HepG2 (cell line): Measurements from ENCODE around the gene TRIM8. TPM values are rescaled to one million over a fixed set of nuclear protein-coding genes. Genes with fewer than 3 reads are reported as not detected.

Source experiments
- EEA1 ChIP-seq: sonication (generic); formaldehyde crosslinking; IDR thresholded peaks from 2 replicates; pipeline ENCODE4 v1.5.1; 2020; ENCODE audit warnings: mild to moderate bottlenecking, missing genetic modification reagents, borderline replicate concordance
- FOXK2 ChIP-seq: fragments of 450-650 bp; IDR thresholded peaks from 2 replicates; pipeline ENCODE4 v1.6.1; 2016
- GFI1 ChIP-seq: sonication (generic); formaldehyde crosslinking; IDR thresholded peaks from 2 replicates; pipeline ENCODE4 v1.5.0; 2020; ENCODE audit warnings: missing genetic modification reagents, mild to moderate bottlenecking, borderline replicate concordance
- ISX ChIP-seq: sonication (generic); formaldehyde crosslinking; conservative IDR thresholded peaks from 2 replicates; pipeline ENCODE4 v1.5.0; 2020; ENCODE audit warnings: missing genetic modification reagents
- NFIC ChIP-seq: IDR thresholded peaks from 2 replicates; pipeline ENCODE4 v1.6.1; 2012; ENCODE audit warnings: mild to moderate bottlenecking, low read length, inconsistent platforms
- SP140L ChIP-seq: sonication (generic); formaldehyde crosslinking; IDR thresholded peaks from 2 replicates; pipeline ENCODE4 v1.4.0; 2020; ENCODE audit warnings: missing genetic modification reagents, borderline replicate concordance
- SRF ChIP-seq: IDR thresholded peaks from 2 replicates; pipeline ENCODE4 v1.6.1; 2011; ENCODE audit warnings: mild to moderate bottlenecking, low read depth, low read length, moderate library complexity
- SYNCRIP ChIP-seq: fragments of 200-400 bp; formaldehyde crosslinking; IDR thresholded peaks from 2 replicates; pipeline ENCODE4 v1.6.1; 2018; ENCODE audit warnings: mild to moderate bottlenecking, low read depth, low read length; ENCODE audit not compliant: insufficient read depth
- ZFYVE20 ChIP-seq: sonication (generic); formaldehyde crosslinking; IDR thresholded peaks from 2 replicates; pipeline ENCODE4 v1.8.0; 2023; ENCODE audit warnings: low read depth, mild to moderate bottlenecking, moderate library complexity, missing genetic modification reagents, borderline replicate concordance
- ZNF124 ChIP-seq: sonication (generic); formaldehyde crosslinking; IDR thresholded peaks from 2 replicates; pipeline ENCODE4 v1.4.0; 2020; ENCODE audit warnings: missing genetic modification reagents
- ZNF274 ChIP-seq: sonication (generic); formaldehyde crosslinking; IDR thresholded peaks from 2 replicates; pipeline ENCODE4 v1.5.1; 2020; ENCODE audit warnings: mild to moderate bottlenecking, missing genetic modification reagents
- ZNF569 ChIP-seq: sonication (generic); formaldehyde crosslinking; IDR thresholded peaks from 2 replicates; pipeline ENCODE4 v1.5.0; 2020; ENCODE audit warnings: mild to moderate bottlenecking, missing genetic modification reagents, moderate library complexity, borderline replicate concordance
- ZNF724P ChIP-seq: sonication (generic); formaldehyde crosslinking; IDR thresholded peaks from 2 replicates; pipeline ENCODE4 v1.8.0; 2022; ENCODE audit warnings: missing genetic modification reagents, borderline replicate concordance
- ZNF781 ChIP-seq: sonication (generic); formaldehyde crosslinking; IDR thresholded peaks from 2 replicates; pipeline ENCODE4 v1.5.1; 2020; ENCODE audit warnings: borderline replicate concordance, mild to moderate bottlenecking, missing genetic modification reagents; ENCODE audit errors: not compliant biosample characterization
- ZSCAN22 ChIP-seq: sonication (generic); formaldehyde crosslinking; IDR thresholded peaks from 2 replicates; pipeline ENCODE4 v1.4.0; 2020; ENCODE audit warnings: mild to moderate bottlenecking, missing genetic modification reagents
- polyA plus RNA-seq, 8 experiments: library from polyadenylated mRNA; depleted of rRNA in 3 of 8; stranded (reverse) in 7 of 8; unstranded in 1 of 8; fragments of >200 nt; fragmentation: Illumina TruSeq in 4 of 8; extraction: Trizol in 4 of 8; gene quantifications; 2 replicates each; pipeline versions ENCODE4 v1.2.1 to v1.2.3, GENCODE V29; 2011 to 2016; ENCODE audit warnings: low read depth in 4 of 8, missing spikeins in 1 of 8, mixed read lengths in 1 of 8; ENCODE audit not compliant: insufficient read depth in 1 of 8
- total RNA-seq, 5 experiments: library from RNA; depleted of rRNA; stranded (reverse); fragments of >200 nt; fragmentation: Illumina TruSeq; extraction: Trizol; gene quantifications; 2 replicates each; pipeline ENCODE4 v1.2.3, GENCODE V29; 2016; ENCODE audit warnings: low read depth in 1 of 5
- TF ChIP-seq, protein P1 (sequence below): sonication (generic); formaldehyde crosslinking; IDR thresholded peaks from 2 replicates; pipeline ENCODE4 v1.8.0; 2022; ENCODE audit warnings: low read depth, missing genetic modification reagents
- TF ChIP-seq, protein P2 (sequence below), 2 experiments: IDR thresholded peaks; 2 replicates each; pipeline ENCODE4 v1.6.1; 2011 to 2012; ENCODE audit warnings: low read length in 2 of 2, borderline replicate concordance in 1 of 2, low read depth in 1 of 2, mild to moderate bottlenecking in 1 of 2, moderate library complexity in 1 of 2
- TF ChIP-seq, protein P3 (sequence below): sonication (generic); formaldehyde crosslinking; IDR thresholded peaks from 2 replicates; pipeline ENCODE4 v1.8.1; 2022; ENCODE audit warnings: low read depth, mild to moderate bottlenecking, missing genetic modification reagents
- TF ChIP-seq, protein P4 (sequence below): sonication (generic); formaldehyde crosslinking; IDR thresholded peaks from 2 replicates; pipeline ENCODE4 v1.4.0; 2020; ENCODE audit warnings: missing genetic modification reagents

Gene TRIM8
- total and polyA plus RNA-seq, 2 of the 13 experiments (the other 11 are each of a cell fraction or from before 2014, with no cell fraction given) = 38.9 to 66.5 TPM

DNA sequence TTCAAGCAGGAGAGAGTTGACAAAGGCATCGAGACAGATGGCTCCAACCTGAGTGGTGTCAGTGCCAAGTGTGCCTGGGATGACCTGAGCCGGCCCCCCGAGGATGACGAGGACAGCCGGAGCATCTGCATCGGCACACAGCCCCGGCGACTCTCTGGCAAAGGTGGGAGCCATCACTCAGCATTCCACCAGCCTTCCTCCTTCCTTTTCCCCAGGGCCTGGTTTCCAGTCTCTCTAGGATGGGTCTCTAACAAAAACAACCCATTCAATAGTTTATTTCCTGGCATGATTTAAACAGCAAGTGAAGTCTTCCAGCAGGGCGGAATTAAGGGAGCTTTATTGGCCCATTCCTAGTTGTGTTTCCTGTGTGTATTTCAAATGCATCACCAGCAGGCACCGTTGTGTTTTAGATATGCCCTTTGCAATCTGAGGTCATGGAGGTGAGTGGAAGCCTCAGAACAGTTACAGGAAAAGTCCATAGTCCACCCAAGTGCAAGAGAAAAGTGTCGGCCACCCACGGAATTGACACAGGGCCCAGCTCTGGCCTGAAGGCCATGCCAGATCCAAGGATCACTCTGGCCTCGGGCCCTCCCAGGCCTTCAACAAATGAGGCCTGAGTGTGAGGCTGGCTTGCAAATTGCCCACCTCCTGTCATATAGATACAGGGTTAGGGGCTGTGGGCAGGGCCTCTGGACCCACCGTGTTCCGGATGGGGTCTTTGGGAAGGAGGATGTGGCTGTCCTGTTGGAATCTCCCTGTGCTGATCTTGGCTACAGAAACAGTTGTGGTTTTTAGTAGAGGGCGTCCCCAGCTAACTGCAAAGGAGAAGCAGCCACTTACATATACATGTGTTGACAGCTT, 46.9 kb upstream of the TRIM8 start (continued):
- TF ChIP-seq ZFYVE20 (no peak), FOXK2 (peak; percentile 38; the same call in 1 of the 2 replicates), ZNF724P (CRISPR knock-in tag) (no peak), ZNF124 (CRISPR knock-in tag) (peak; percentile 87), SP140L (peak; percentile 57; the same call in 1 of the 2 replicates), ISX (CRISPR knock-in tag) (no peak), SYNCRIP (no peak), ZSCAN22 (CRISPR knock-in tag) (no peak), ZNF781 (CRISPR knock-in tag) (no peak), NFIC (peak; percentile 51; the same call in 1 of the 2 replicates), GFI1 (peak; percentile 56; the same call in 1 of the 2 replicates), SRF (no peak), ZNF569 (CRISPR knock-in tag) (no peak), EEA1 (CRISPR knock-in tag) (no peak), ZNF274 (CRISPR knock-in tag) (no peak)
- TF ChIP-seq, protein P1, sequence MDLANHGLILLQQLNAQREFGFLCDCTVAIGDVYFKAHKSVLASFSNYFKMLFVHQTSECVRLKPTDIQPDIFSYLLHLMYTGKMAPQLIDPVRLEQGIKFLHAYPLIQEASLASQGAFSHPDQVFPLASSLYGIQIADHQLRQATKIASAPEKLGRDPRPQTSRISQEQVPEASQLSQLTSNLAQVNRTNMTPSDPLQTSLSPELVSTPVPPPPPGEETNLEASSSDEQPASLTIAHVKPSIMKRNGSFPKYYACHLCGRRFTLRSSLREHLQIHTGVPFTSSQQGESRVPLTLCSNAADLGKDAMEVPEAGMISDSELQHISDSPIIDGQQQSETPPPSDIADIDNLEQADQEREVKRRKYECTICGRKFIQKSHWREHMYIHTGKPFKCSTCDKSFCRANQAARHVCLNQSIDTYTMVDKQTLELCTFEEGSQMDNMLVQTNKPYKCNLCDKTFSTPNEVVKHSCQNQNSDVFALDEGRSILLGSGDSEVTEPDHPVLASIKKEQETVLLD (CRISPR knock-in tag) = no peak
- TF ChIP-seq, protein P2, sequence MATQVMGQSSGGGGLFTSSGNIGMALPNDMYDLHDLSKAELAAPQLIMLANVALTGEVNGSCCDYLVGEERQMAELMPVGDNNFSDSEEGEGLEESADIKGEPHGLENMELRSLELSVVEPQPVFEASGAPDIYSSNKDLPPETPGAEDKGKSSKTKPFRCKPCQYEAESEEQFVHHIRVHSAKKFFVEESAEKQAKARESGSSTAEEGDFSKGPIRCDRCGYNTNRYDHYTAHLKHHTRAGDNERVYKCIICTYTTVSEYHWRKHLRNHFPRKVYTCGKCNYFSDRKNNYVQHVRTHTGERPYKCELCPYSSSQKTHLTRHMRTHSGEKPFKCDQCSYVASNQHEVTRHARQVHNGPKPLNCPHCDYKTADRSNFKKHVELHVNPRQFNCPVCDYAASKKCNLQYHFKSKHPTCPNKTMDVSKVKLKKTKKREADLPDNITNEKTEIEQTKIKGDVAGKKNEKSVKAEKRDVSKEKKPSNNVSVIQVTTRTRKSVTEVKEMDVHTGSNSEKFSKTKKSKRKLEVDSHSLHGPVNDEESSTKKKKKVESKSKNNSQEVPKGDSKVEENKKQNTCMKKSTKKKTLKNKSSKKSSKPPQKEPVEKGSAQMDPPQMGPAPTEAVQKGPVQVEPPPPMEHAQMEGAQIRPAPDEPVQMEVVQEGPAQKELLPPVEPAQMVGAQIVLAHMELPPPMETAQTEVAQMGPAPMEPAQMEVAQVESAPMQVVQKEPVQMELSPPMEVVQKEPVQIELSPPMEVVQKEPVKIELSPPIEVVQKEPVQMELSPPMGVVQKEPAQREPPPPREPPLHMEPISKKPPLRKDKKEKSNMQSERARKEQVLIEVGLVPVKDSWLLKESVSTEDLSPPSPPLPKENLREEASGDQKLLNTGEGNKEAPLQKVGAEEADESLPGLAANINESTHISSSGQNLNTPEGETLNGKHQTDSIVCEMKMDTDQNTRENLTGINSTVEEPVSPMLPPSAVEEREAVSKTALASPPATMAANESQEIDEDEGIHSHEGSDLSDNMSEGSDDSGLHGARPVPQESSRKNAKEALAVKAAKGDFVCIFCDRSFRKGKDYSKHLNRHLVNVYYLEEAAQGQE (IDR thresholded peaks at IDR 0.05; ENCODE audit: borderline replicate concordance in 1 of 2, low read depth in 1 of 2, low read length in 2 of 2) = no peak; a peak in 1 of 4 replicates
- TF ChIP-seq, protein P3, sequence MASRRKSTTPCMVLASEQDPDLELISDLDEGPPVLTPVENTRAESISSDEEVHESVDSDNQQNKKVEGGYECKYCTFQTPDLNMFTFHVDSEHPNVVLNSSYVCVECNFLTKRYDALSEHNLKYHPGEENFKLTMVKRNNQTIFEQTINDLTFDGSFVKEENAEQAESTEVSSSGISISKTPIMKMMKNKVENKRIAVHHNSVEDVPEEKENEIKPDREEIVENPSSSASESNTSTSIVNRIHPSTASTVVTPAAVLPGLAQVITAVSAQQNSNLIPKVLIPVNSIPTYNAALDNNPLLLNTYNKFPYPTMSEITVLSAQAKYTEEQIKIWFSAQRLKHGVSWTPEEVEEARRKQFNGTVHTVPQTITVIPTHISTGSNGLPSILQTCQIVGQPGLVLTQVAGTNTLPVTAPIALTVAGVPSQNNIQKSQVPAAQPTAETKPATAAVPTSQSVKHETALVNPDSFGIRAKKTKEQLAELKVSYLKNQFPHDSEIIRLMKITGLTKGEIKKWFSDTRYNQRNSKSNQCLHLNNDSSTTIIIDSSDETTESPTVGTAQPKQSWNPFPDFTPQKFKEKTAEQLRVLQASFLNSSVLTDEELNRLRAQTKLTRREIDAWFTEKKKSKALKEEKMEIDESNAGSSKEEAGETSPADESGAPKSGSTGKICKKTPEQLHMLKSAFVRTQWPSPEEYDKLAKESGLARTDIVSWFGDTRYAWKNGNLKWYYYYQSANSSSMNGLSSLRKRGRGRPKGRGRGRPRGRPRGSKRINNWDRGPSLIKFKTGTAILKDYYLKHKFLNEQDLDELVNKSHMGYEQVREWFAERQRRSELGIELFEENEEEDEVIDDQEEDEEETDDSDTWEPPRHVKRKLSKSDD = no peak
- TF ChIP-seq, protein P4, sequence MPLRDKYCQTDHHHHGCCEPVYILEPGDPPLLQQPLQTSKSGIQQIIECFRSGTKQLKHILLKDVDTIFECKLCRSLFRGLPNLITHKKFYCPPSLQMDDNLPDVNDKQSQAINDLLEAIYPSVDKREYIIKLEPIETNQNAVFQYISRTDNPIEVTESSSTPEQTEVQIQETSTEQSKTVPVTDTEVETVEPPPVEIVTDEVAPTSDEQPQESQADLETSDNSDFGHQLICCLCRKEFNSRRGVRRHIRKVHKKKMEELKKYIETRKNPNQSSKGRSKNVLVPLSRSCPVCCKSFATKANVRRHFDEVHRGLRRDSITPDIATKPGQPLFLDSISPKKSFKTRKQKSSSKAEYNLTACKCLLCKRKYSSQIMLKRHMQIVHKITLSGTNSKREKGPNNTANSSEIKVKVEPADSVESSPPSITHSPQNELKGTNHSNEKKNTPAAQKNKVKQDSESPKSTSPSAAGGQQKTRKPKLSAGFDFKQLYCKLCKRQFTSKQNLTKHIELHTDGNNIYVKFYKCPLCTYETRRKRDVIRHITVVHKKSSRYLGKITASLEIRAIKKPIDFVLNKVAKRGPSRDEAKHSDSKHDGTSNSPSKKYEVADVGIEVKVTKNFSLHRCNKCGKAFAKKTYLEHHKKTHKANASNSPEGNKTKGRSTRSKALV (CRISPR knock-in tag) = no peak
